ENCODE measurements around the gene DAG1.

DAG1 gene

GRCh38 chr3:49434731-49435130 lies 35.3 kb upstream of the DAG1 start:
- H3K4me3 ChIP-seq (ENCODE audit: control insufficient read depth, low read depth, low read length): no peak overlapping the region
- TF ChIP-seq CTCF (conservative IDR thresholded peaks at IDR 0.05; ENCODE audit: control insufficient read depth, insufficient read depth, low read depth, low read length): no peak
- DNase-seq (ENCODE audit: low read depth): no peak

- TF ChIP-seq CTCF (conservative IDR thresholded peaks at IDR 0.05; ENCODE audit: control insufficient read depth, insufficient read depth, low read depth, low read length): no peak
- DNase-seq (ENCODE audit: low read depth): no peak
- H3K4me3 ChIP-seq (ENCODE audit: control insufficient read depth, low read depth, low read length): no peak overlapping the region
Observed at GRCh38 chr3:49445391-49445790, 24.7 kb upstream of the DAG1 start.

- no peak for DNase-seq (ENCODE audit: low read depth)
- H3K4me3 ChIP-seq (ENCODE audit: control insufficient read depth, low read depth, low read length): no peak overlapping the region
- TF ChIP-seq CTCF (conservative IDR thresholded peaks at IDR 0.05; ENCODE audit: control insufficient read depth, insufficient read depth, low read depth, low read length): no peak
Observed at GRCh38 chr3:49453621-49454020, 16.4 kb upstream of the DAG1 start.

- no peak for TF ChIP-seq CTCF (conservative IDR thresholded peaks at IDR 0.05; ENCODE audit: control insufficient read depth, insufficient read depth, low read depth, low read length)
- no peak for DNase-seq (ENCODE audit: low read depth)
- H3K4me3 ChIP-seq (ENCODE audit: control insufficient read depth, low read depth, low read length): no peak overlapping the region
Observed at GRCh38 chr3:49454458-49454857, 15.6 kb upstream of the DAG1 start.

GRCh38 chr3:49454898-49455681 lies 15.0 kb upstream of the DAG1 start:
- no peak for DNase-seq (ENCODE audit: low read depth)
- no peak for TF ChIP-seq CTCF (conservative IDR thresholded peaks at IDR 0.05; ENCODE audit: control insufficient read depth, insufficient read depth, low read depth, low read length)

GRCh38 chr3:49456466-49456865 lies 13.6 kb upstream of the DAG1 start:
- no peak overlapping the region for H3K4me3 ChIP-seq (ENCODE audit: control insufficient read depth, low read depth, low read length)
- no peak for TF ChIP-seq CTCF (conservative IDR thresholded peaks at IDR 0.05; ENCODE audit: control insufficient read depth, insufficient read depth, low read depth, low read length)

More at GRCh38 chr3:49454898-49455681, 15.0 kb upstream of the DAG1 start:
- H3K4me3 ChIP-seq (ENCODE audit: control insufficient read depth, low read depth, low read length): no peak overlapping the region

More at GRCh38 chr3:49456466-49456865, 13.6 kb upstream of the DAG1 start:
- no peak for DNase-seq (ENCODE audit: low read depth)

Data from fibroblast of mammary gland (primary cell).